ENCODE results near the gene TPCN1.

Gene TPCN1

GRCh38 chr12:113285679-113286610, 64.7 kb downstream of the TPCN1 start:
- no peaks in the 10 kb centered on the region for H3K4me1 Mint-ChIP-seq
- H3K27ac Mint-ChIP-seq (ENCODE audit: low read depth): no peak overlapping the region

GRCh38 chr12:113286712-113287111, 65.4 kb downstream of the TPCN1 start:
- no peak for DNase-seq (ENCODE audit: low spot score in 2 of 2)
- Mint-ChIP-seq H3K4me1 (no peaks in the 10 kb centered on the region), H3K36me3 (ENCODE audit: insufficient read depth) (peaks cover 2% of the 10 kb centered on the region), H3K27ac (ENCODE audit: low read depth) (no peak overlapping the region), H3K27me3 (no peaks in the 10 kb centered on the region), H3K9me3 (no peaks in the 10 kb centered on the region), H3K4me3 (no peak overlapping the region)
- ATAC-seq (replicated peaks; ENCODE audit: extremely low read depth, poor library complexity, severe bottlenecking): no peak

More at GRCh38 chr12:113285679-113286610, 64.7 kb downstream of the TPCN1 start:
- ATAC-seq (replicated peaks; ENCODE audit: extremely low read depth, poor library complexity, severe bottlenecking) (no peak), DNase-seq (ENCODE audit: low spot score in 2 of 2) (no peak)
- Mint-ChIP-seq H3K27me3 (no peaks in the 10 kb centered on the region), H3K4me3 (no peak overlapping the region), H3K9me3 (no peaks in the 10 kb centered on the region), H3K36me3 (ENCODE audit: insufficient read depth) (peaks cover 4% of the 10 kb centered on the region)

- no peak for ATAC-seq (replicated peaks; ENCODE audit: extremely low read depth, poor library complexity, severe bottlenecking)
- Mint-ChIP-seq H3K27me3 (no peaks in the 10 kb centered on the region), H3K36me3 (ENCODE audit: insufficient read depth) (peaks cover 4% of the 10 kb centered on the region), H3K9me3 (no peaks in the 10 kb centered on the region), H3K4me1 (no peaks in the 10 kb centered on the region), H3K4me3 (no peak overlapping the region), H3K27ac (ENCODE audit: low read depth) (no peak overlapping the region)
- DNase-seq (ENCODE audit: low spot score in 2 of 2): no peak
Measured at GRCh38 chr12:113287146-113287898, 66.1 kb downstream of the TPCN1 start.

GRCh38 chr12:113287899-113288282, 66.6 kb downstream of the TPCN1 start:
- no peaks in the 10 kb centered on the region for H3K27me3 Mint-ChIP-seq
- no peaks in the 10 kb centered on the region for H3K4me1 Mint-ChIP-seq
- ATAC-seq (replicated peaks; ENCODE audit: extremely low read depth, poor library complexity, severe bottlenecking) (no peak), DNase-seq (ENCODE audit: low spot score in 2 of 2) (no peak)
- H3K9me3 Mint-ChIP-seq: no peaks in the 10 kb centered on the region
- H3K4me3 Mint-ChIP-seq: no peak overlapping the region
- H3K27ac Mint-ChIP-seq (ENCODE audit: low read depth): no peak overlapping the region
- peaks cover 4% of the 10 kb centered on the region for H3K36me3 Mint-ChIP-seq (ENCODE audit: insufficient read depth)

- Mint-ChIP-seq H3K27me3 (no peaks in the 10 kb centered on the region), H3K27ac (ENCODE audit: low read depth) (no peak overlapping the region), H3K36me3 (ENCODE audit: insufficient read depth) (peaks cover 9% of the 10 kb centered on the region), H3K9me3 (no peaks in the 10 kb centered on the region), H3K4me3 (no peak overlapping the region), H3K4me1 (no peaks in the 10 kb centered on the region)
- DNase-seq (ENCODE audit: low spot score in 2 of 2) (no peak), ATAC-seq (replicated peaks; ENCODE audit: extremely low read depth, poor library complexity, severe bottlenecking) (no peak)
Measured at GRCh38 chr12:113289361-113289760, 68.1 kb downstream of the TPCN1 start.

- no peak for ATAC-seq (replicated peaks; ENCODE audit: extremely low read depth, poor library complexity, severe bottlenecking)
- Mint-ChIP-seq H3K4me1 (no peaks in the 10 kb centered on the region), H3K27me3 (no peaks in the 10 kb centered on the region), H3K4me3 (no peak overlapping the region), H3K9me3 (no peaks in the 10 kb centered on the region), H3K27ac (ENCODE audit: low read depth) (no peak overlapping the region), H3K36me3 (ENCODE audit: insufficient read depth) (peaks cover 11% of the 10 kb centered on the region)
- no peak for DNase-seq (ENCODE audit: low spot score in 2 of 2)
Measured at GRCh38 chr12:113290506-113290905, 69.2 kb downstream of the TPCN1 start.

GRCh38 chr12:113291586-113291985, 70.3 kb downstream of the TPCN1 start:
- Mint-ChIP-seq H3K4me1 (no peaks in the 10 kb centered on the region), H3K27ac (ENCODE audit: low read depth) (peak overlapping the region; percentile 81)

GRCh38 chr12:113292091-113292490, 70.8 kb downstream of the TPCN1 start:
- DNase-seq (ENCODE audit: low spot score in 2 of 2) (no peak), ATAC-seq (replicated peaks; ENCODE audit: extremely low read depth, poor library complexity, severe bottlenecking) (no peak)
- H3K4me3 Mint-ChIP-seq: no peak overlapping the region
- H3K36me3 Mint-ChIP-seq (ENCODE audit: insufficient read depth): peaks cover 11% of the 10 kb centered on the region
- no peaks in the 10 kb centered on the region for H3K4me1 Mint-ChIP-seq
- peak overlapping the region; percentile 81 for H3K27ac Mint-ChIP-seq (ENCODE audit: low read depth)
- no peaks in the 10 kb centered on the region for H3K9me3 Mint-ChIP-seq
- H3K27me3 Mint-ChIP-seq: no peaks in the 10 kb centered on the region

More at GRCh38 chr12:113291586-113291985, 70.3 kb downstream of the TPCN1 start:
- no peaks in the 10 kb centered on the region for H3K27me3 Mint-ChIP-seq
- no peak overlapping the region for H3K4me3 Mint-ChIP-seq
- no peak for DNase-seq (ENCODE audit: low spot score in 2 of 2)
- H3K9me3 Mint-ChIP-seq: no peaks in the 10 kb centered on the region
- no peak for ATAC-seq (replicated peaks; ENCODE audit: extremely low read depth, poor library complexity, severe bottlenecking)
- H3K36me3 Mint-ChIP-seq (ENCODE audit: insufficient read depth): peaks cover 11% of the 10 kb centered on the region

- DNase-seq (ENCODE audit: low spot score in 2 of 2) (no peak), ATAC-seq (replicated peaks; ENCODE audit: extremely low read depth, poor library complexity, severe bottlenecking) (no peak)
- Mint-ChIP-seq H3K4me3 (no peak overlapping the region), H3K9me3 (no peaks in the 10 kb centered on the region), H3K36me3 (ENCODE audit: insufficient read depth) (peaks cover 11% of the 10 kb centered on the region), H3K4me1 (no peaks in the 10 kb centered on the region), H3K27me3 (no peaks in the 10 kb centered on the region), H3K27ac (ENCODE audit: low read depth) (no peak overlapping the region)
Measured at GRCh38 chr12:113292547-113292946, 71.3 kb downstream of the TPCN1 start.

- Mint-ChIP-seq H3K36me3 (ENCODE audit: insufficient read depth) (peaks cover 11% of the 10 kb centered on the region), H3K27ac (ENCODE audit: low read depth) (no peak overlapping the region), H3K9me3 (no peaks in the 10 kb centered on the region), H3K4me3 (no peak overlapping the region), H3K4me1 (no peaks in the 10 kb centered on the region), H3K27me3 (no peaks in the 10 kb centered on the region)
- no peak for ATAC-seq (replicated peaks; ENCODE audit: extremely low read depth, poor library complexity, severe bottlenecking)
- DNase-seq (ENCODE audit: low spot score in 2 of 2): no peak
Measured at GRCh38 chr12:113293100-113293499, 71.8 kb downstream of the TPCN1 start.

GRCh38 chr12:113295886-113296556, 74.8 kb downstream of the TPCN1 start:
- no peak for ATAC-seq (replicated peaks; ENCODE audit: extremely low read depth, poor library complexity, severe bottlenecking)
- peaks cover 12% of the 10 kb centered on the region for H3K36me3 Mint-ChIP-seq (ENCODE audit: insufficient read depth)
- DNase-seq (ENCODE audit: low spot score in 2 of 2): no peak
- H3K27me3 Mint-ChIP-seq: no peaks in the 10 kb centered on the region
- H3K9me3 Mint-ChIP-seq: no peaks in the 10 kb centered on the region
- H3K27ac Mint-ChIP-seq (ENCODE audit: low read depth): no peak overlapping the region
- no peaks in the 10 kb centered on the region for H3K4me1 Mint-ChIP-seq
- no peak overlapping the region for H3K4me3 Mint-ChIP-seq

GRCh38 chr12:113296557-113297213, 75.4 kb downstream of the TPCN1 start:
- H3K36me3 Mint-ChIP-seq (ENCODE audit: insufficient read depth): peaks cover 12% of the 10 kb centered on the region
- no peak overlapping the region for H3K4me3 Mint-ChIP-seq
- no peak for ATAC-seq (replicated peaks; ENCODE audit: extremely low read depth, poor library complexity, severe bottlenecking)

More at GRCh38 chr12:113296557-113297213, 75.4 kb downstream of the TPCN1 start:
- no peak for DNase-seq (ENCODE audit: low spot score in 2 of 2)
- Mint-ChIP-seq H3K4me1 (no peaks in the 10 kb centered on the region), H3K27ac (ENCODE audit: low read depth) (no peak overlapping the region), H3K27me3 (no peaks in the 10 kb centered on the region), H3K9me3 (no peaks in the 10 kb centered on the region)

Data from central memory CD8-positive, alpha-beta T cell (primary cell).